A673 (cell line): Measurements from ENCODE around the gene HIGD1A.

Experiments
- EZH2 ChIP-seq: fragments of 200-600 bp; sonication (generic); IDR thresholded peaks from 2 replicates; pipeline ENCODE4 v1.6.1; 2017; ENCODE audit warnings: borderline replicate concordance, low read depth, mild to moderate bottlenecking, mixed read lengths, antibody characterized with exemption, low read length; ENCODE audit not compliant: poor library complexity, severe bottlenecking
- TF ChIP-seq, protein P1 (sequence below): fragments of 300-800, 200-600 bp; sonication (generic); conservative IDR thresholded peaks from 2 replicates; pipeline ENCODE4 v1.5.1; 2017; ENCODE audit warnings: low read depth, mild to moderate bottlenecking, antibody characterized with exemption, low read length, moderate library complexity, mixed read lengths

- TF ChIP-seq, protein P1, sequence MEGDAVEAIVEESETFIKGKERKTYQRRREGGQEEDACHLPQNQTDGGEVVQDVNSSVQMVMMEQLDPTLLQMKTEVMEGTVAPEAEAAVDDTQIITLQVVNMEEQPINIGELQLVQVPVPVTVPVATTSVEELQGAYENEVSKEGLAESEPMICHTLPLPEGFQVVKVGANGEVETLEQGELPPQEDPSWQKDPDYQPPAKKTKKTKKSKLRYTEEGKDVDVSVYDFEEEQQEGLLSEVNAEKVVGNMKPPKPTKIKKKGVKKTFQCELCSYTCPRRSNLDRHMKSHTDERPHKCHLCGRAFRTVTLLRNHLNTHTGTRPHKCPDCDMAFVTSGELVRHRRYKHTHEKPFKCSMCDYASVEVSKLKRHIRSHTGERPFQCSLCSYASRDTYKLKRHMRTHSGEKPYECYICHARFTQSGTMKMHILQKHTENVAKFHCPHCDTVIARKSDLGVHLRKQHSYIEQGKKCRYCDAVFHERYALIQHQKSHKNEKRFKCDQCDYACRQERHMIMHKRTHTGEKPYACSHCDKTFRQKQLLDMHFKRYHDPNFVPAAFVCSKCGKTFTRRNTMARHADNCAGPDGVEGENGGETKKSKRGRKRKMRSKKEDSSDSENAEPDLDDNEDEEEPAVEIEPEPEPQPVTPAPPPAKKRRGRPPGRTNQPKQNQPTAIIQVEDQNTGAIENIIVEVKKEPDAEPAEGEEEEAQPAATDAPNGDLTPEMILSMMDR = no peak
- TF ChIP-seq EZH2 = no peak
Measured at GRCh38 chr3:42752441-42752840, 51.8 kb downstream of the HIGD1A start.
